ENCODE data around the gene HKDC1. TPM values are rescaled to one million over a fixed set of nuclear protein-coding genes. Genes with fewer than 3 reads are reported as not detected.

Gene HKDC1
- total RNA-seq, 2 experiments from 2014 or later, result not detected

DNA sequence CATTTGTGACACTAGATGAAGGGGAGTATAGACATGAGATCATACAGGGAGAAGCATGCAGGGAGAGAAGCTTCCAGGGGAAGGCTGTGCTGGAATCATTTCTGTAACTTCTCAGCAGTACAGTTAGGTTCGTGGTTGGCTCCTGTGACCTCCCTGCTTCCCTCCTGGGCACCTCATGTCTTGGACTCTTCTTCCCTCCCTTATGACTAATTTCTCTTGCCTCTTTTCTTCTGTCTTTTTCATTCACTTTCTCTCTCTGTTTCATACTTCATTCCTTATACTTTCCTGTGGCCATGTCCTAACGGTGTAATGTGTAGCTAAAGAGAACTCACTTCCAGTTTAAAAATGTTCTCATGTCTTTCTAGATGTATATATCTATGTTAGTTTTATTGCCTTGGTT is 19.1 kb upstream of the HKDC1 start:
- CTCF ChIA-PET (ENCODE audit: unreplicated experiment), result no interaction called here
- no TSS peak for BruUV-seq (replicated peaks)
- no peak for DNase-seq (ENCODE audit: low spot score)
- H4K20me1 ChIP-seq (ENCODE audit: insufficient read depth, low read length), result no peaks in the 10 kb centered on the region
- no peak overlapping the region for H3K4me2 ChIP-seq (ENCODE audit: low read length)
- intact Hi-C loops (cut with micrococcal nuclease; ENCODE audit: unreplicated experiment), result no loop called here
- POLR2A ChIA-PET, result interaction anchor here (0.5 kb wide), 1 partner anchor 869 kb away, joined by 3 read pairs; the partner anchor contains the start of gene HNRNPH3
- H3K4me1 ChIP-seq (ENCODE audit: insufficient read depth, low read length, poor library complexity, severe bottlenecking), result no peaks in the 10 kb centered on the region
- no peak overlapping the region for H3K27ac ChIP-seq (ENCODE audit: low read depth, low read length, poor library complexity, severe bottlenecking)
- peaks cover 85% of the 10 kb centered on the region for H3K36me3 ChIP-seq (ENCODE audit: insufficient read depth, low read length)
- no peaks in the 10 kb centered on the region for H3K9me2 ChIP-seq (ENCODE audit: insufficient read depth, low read length)
- no peaks in the 10 kb centered on the region for H3K9me3 ChIP-seq (ENCODE audit: low read length)
- no peaks in the 10 kb centered on the region for H3K79me2 ChIP-seq (ENCODE audit: insufficient read depth, low read depth, low read length)
- no peak overlapping the region for H3K4me3 ChIP-seq (ENCODE audit: low read depth, low read length, poor library complexity, severe bottlenecking)
- TF ChIP-seq CTCF (conservative IDR thresholded peaks at IDR 0.05; ENCODE audit: low read length) (no peak), EZH2phosphoT487 (IDR thresholded peaks at IDR 0.05; ENCODE audit: borderline replicate concordance, low read depth, low read length) (no peak)
- H2AFZ ChIP-seq (ENCODE audit: low read length), result no peak overlapping the region

DNA sequence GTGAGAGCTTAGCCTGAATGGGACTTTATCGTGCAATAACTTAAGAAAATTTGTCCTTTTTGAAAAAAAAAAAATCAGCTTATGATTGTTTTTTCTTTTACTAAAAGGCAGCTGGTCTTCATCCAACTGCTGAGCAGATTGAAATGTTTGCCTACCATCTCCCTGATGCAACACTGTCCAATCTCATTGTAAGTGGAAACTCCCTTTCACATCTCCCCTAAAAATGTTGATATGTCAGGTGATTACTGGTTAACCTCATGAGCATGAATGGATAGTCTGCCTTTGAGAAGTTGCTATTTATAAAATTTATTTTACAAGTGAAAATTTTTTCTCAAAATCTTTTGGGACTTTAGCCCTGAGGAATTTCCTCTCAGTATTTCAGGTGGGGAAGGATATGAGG is 17.8 kb upstream of the HKDC1 start:
- Histone ChIP-seq H3K27ac (ENCODE audit: low read depth, low read length, poor library complexity, severe bottlenecking) (no peak overlapping the region), H3K9me2 (ENCODE audit: insufficient read depth, low read length) (no peaks in the 10 kb centered on the region), H3K36me3 (ENCODE audit: insufficient read depth, low read length) (peaks cover 86% of the 10 kb centered on the region), H3K4me3 (ENCODE audit: low read depth, low read length, poor library complexity, severe bottlenecking) (no peak overlapping the region), H4K20me1 (ENCODE audit: insufficient read depth, low read length) (no peaks in the 10 kb centered on the region), H3K79me2 (ENCODE audit: insufficient read depth, low read depth, low read length) (no peaks in the 10 kb centered on the region), H3K9me3 (ENCODE audit: low read length) (no peaks in the 10 kb centered on the region), H3K4me2 (ENCODE audit: low read length) (no peak overlapping the region), H2AFZ (ENCODE audit: low read length) (no peak overlapping the region), H3K4me1 (ENCODE audit: insufficient read depth, low read length, poor library complexity, severe bottlenecking) (no peaks in the 10 kb centered on the region)
- intact Hi-C loops (cut with micrococcal nuclease; ENCODE audit: unreplicated experiment), result no loop called here
- TF ChIP-seq EZH2phosphoT487 (IDR thresholded peaks at IDR 0.05; ENCODE audit: borderline replicate concordance, low read depth, low read length) (no peak), CTCF (conservative IDR thresholded peaks at IDR 0.05; ENCODE audit: low read length) (no peak)
- POLR2A ChIA-PET, result interaction anchor here (1.1 kb wide), 1 partner anchor 19 kb away, joined by 3 read pairs; no protein-coding TSS in a partner anchor
- no peak for DNase-seq (ENCODE audit: low spot score)
- BruUV-seq (replicated peaks), result no TSS peak
- CTCF ChIA-PET (ENCODE audit: unreplicated experiment), result no interaction called here

- H3K4me1 ChIP-seq (ENCODE audit: insufficient read depth, low read length, poor library complexity, severe bottlenecking), result no peaks in the 10 kb centered on the region
- DNase-seq (ENCODE audit: low spot score), result no peak
- intact Hi-C loops (cut with micrococcal nuclease; ENCODE audit: unreplicated experiment), result no loop called here
- H2AFZ ChIP-seq (ENCODE audit: low read length), result no peak overlapping the region
- no peaks in the 10 kb centered on the region for H3K79me2 ChIP-seq (ENCODE audit: insufficient read depth, low read depth, low read length)
- no peak overlapping the region for H3K4me2 ChIP-seq (ENCODE audit: low read length)
- H3K36me3 ChIP-seq (ENCODE audit: insufficient read depth, low read length), result peaks cover 57% of the 10 kb centered on the region
- CTCF ChIA-PET (ENCODE audit: unreplicated experiment), result interaction anchor here (0.9 kb wide), 1 partner anchor 136 kb away, joined by 3 read pairs; no protein-coding TSS in a partner anchor
- H3K27ac ChIP-seq (ENCODE audit: low read depth, low read length, poor library complexity, severe bottlenecking), result no peak overlapping the region
- no peak overlapping the region for H3K4me3 ChIP-seq (ENCODE audit: low read depth, low read length, poor library complexity, severe bottlenecking)
- POLR2A ChIA-PET, result interaction anchor here (0.6 to 0.7 kb wide), 2 partner anchors 53 to 508 kb away, joined by 3 read pairs; no protein-coding TSS in a partner anchor
- TF ChIP-seq CTCF (conservative IDR thresholded peaks at IDR 0.05; ENCODE audit: low read length), result no peak
- no peak for TF ChIP-seq EZH2phosphoT487 (IDR thresholded peaks at IDR 0.05; ENCODE audit: borderline replicate concordance, low read depth, low read length)
- H3K9me2 ChIP-seq (ENCODE audit: insufficient read depth, low read length), result no peaks in the 10 kb centered on the region
- no peaks in the 10 kb centered on the region for H4K20me1 ChIP-seq (ENCODE audit: insufficient read depth, low read length)
- H3K9me3 ChIP-seq (ENCODE audit: low read length), result no peaks in the 10 kb centered on the region
- BruUV-seq (replicated peaks), result no TSS peak
Measured at GRCh38 chr10:69208761-69209160, 11.4 kb upstream of the HKDC1 start.
